Naive thymus-derived CD8-positive, alpha-beta T cell (primary cell): ENCODE measurements around the gene XPC. TPM values are rescaled to one million over a fixed set of nuclear protein-coding genes. Genes with fewer than 3 reads are reported as not detected.

ENCODE experiments used
- ATAC-seq, 2 donors: fragments of 150-1000 bp; cut with Tn5 transposase in 1 of 2; sonication (Bioruptor Pico), chemical (Tn5 transposase) in 1 of 2; 1 replicate in 1 of 2; 2 replicates in 1 of 2; pipeline ENCODE4 v1.10.0; 2021; ENCODE audit warnings: mild to moderate bottlenecking in 2 of 2, moderate library complexity in 2 of 2
- POLR2A ChIA-PET: fragments of 350-600 bp; sonication (Branson Sonifier 250); formaldehyde crosslinking; loops from one replicate; lab custom pipeline; 2021; ENCODE audit warnings: antibody characterized with exemption; lab: Charles Lee
- DNase-seq, 10 donors: peaks; one replicate each; pipeline versions ENCODE4 v3.0.0 to v3.0.0-alpha.2; 2020 to 2022
- H3K27ac Mint-ChIP-seq, 10 donors: one replicate each; pipeline ENCODE4 v1.8.0; 2020 to 2022; ENCODE audit warnings: mild to moderate bottlenecking in 10 of 10, mixed read lengths in 10 of 10, moderate library complexity in 4 of 10, inconsistent platforms in 1 of 10
- H3K27me3 Mint-ChIP-seq, 5 donors: one replicate each; pipeline ENCODE4 v1.8.0; 2021 to 2022; ENCODE audit warnings: mixed read lengths in 5 of 5
- H3K36me3 Mint-ChIP-seq, 3 donors: one replicate each; pipeline ENCODE4 v1.8.0; 2020 to 2022; ENCODE audit warnings: mixed read lengths in 3 of 3, mild to moderate bottlenecking in 2 of 3, inconsistent platforms in 1 of 3
- H3K4me1 Mint-ChIP-seq, 4 donors: one replicate each; pipeline ENCODE4 v1.8.0; 2021 to 2022; ENCODE audit warnings: mixed read lengths in 4 of 4
- H3K4me3 Mint-ChIP-seq, 10 donors: one replicate each; pipeline ENCODE4 v1.8.0; 2020 to 2022; ENCODE audit warnings: mild to moderate bottlenecking in 10 of 10, mixed read lengths in 10 of 10, moderate library complexity in 6 of 10, inconsistent platforms in 1 of 10
- H3K9me3 Mint-ChIP-seq, 9 donors: one replicate each; pipeline ENCODE4 v1.8.0; 2020 to 2022; ENCODE audit warnings: mixed read lengths in 9 of 9, mild to moderate bottlenecking in 3 of 9, inconsistent platforms in 1 of 9, moderate library complexity in 1 of 9
- polyA plus RNA-seq, 3 donors: library from polyadenylated mRNA; unstranded; fragments of 300-500 nt; fragmentation: Illumina TruSeq; gene quantifications; one replicate each; pipeline ENCODE4 v1.2.3, GENCODE V29; 2021
- total RNA-seq, 8 experiments: library from RNA in 2 of 8; stranded (reverse) in 2 of 8; gene quantifications; one replicate each; pipeline ENCODE4 v1.2.3 and lab custom pipeline; 2021 to 2026

XPC gene
- total and polyA plus RNA-seq, 5 experiments from 2014 or later, result 28.5 to 95.2 (median 49.6) TPM

- POLR2A ChIA-PET, result interaction anchor here (1.2 to 1.6 kb wide), 3 partner anchors 9 to 28 kb away, joined by 3 to 4 read pairs (median 3); partner anchors contain the start of genes CHCHD4 and TMEM43
- no peak overlapping the region for H3K4me3 Mint-ChIP-seq
- DNase-seq (no peak), ATAC-seq (no peak)
- peak overlapping the region in 3 of 10 donors; percentile 20 to 73 (median 37) for H3K27ac Mint-ChIP-seq
- peaks cover 19 to 40% (median 27%) of the 10 kb centered on the region in 4 donors for H3K4me1 Mint-ChIP-seq
- H3K9me3 Mint-ChIP-seq, result no peaks in the 10 kb centered on the region
- H3K27me3 Mint-ChIP-seq, result no peaks in the 10 kb centered on the region
- H3K36me3 Mint-ChIP-seq, result peaks cover 8 to 76% (median 22%) of the 10 kb centered on the region in 3 donors
These were observed 25.4 kb downstream of the XPC start for GRCh38 chr3:14152963-14153355.

DNA sequence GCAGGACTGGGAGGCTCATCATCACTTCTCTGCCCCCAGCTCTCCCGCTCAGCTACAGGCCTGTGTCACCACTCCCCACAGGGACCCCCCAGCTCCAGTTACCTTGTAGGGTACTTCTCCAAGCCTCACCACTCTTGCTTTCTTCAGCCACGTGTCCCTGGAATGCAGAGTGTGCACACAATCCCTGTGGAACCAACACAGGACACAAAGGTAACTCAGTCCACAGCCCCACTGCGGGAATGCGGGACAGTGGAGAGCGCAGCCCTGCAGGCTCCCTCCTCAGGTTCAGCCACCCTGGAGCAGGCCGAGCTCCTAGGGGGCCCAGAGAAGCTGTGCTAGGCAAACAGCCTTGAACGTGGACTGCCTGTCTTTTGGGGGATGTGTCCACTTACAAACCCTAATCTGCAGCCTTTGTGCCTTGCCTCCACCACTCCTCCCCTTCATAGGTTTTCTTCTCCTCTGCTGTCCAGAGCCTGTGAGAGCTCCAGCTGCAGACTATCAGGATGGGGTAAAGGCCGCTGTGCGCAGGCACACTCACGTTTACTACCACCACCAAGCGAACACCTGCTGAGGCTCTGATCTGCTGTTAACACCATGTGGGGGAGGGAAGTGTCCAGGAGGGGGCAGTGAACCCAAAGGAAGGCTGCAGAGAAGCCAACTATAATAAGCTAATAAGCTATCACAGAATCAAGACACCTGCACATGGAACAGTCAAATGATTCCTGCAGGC, 26.0 kb downstream of the XPC start:
- Mint-ChIP-seq H3K36me3 (peaks cover 8 to 75% (median 17%) of the 10 kb centered on the region in 3 donors), H3K4me1 (peaks cover 17 to 34% (median 27%) of the 10 kb centered on the region in 4 donors), H3K9me3 (no peaks in the 10 kb centered on the region), H3K27me3 (no peaks in the 10 kb centered on the region), H3K4me3 (no peak overlapping the region), H3K27ac (peak overlapping the region in 7 of 10 donors; percentile 40 to 73 (median 59))
- DNase-seq (no peak), ATAC-seq (peak; percentile 38 to 44)
- POLR2A ChIA-PET, result interaction anchor here (0.8 to 1.6 kb wide), 4 partner anchors 9 to 27 kb away, joined by 3 to 4 read pairs (median 3); partner anchors contain the start of genes CHCHD4, LSM3, TMEM43 and XPC

- no peak overlapping the region for H3K4me3 Mint-ChIP-seq
- H3K27ac Mint-ChIP-seq, result peak overlapping the region in 1 of 10 donors; percentile 25
- peaks cover 8 to 75% (median 17%) of the 10 kb centered on the region in 3 donors for H3K36me3 Mint-ChIP-seq
- peaks cover 14 to 27% (median 22%) of the 10 kb centered on the region in 4 donors for H3K4me1 Mint-ChIP-seq
- H3K9me3 Mint-ChIP-seq, result no peaks in the 10 kb centered on the region
- DNase-seq (no peak), ATAC-seq (no peak)
- no peaks in the 10 kb centered on the region for H3K27me3 Mint-ChIP-seq
- POLR2A ChIA-PET, result interaction anchor here (0.8 to 1.6 kb wide), 2 partner anchors 26 to 27 kb away, joined by 3 to 4 read pairs; partner anchors contain the start of genes CHCHD4, LSM3, TMEM43 and XPC
These were observed 26.8 kb downstream of the XPC start for GRCh38 chr3:14151471-14152083.

GRCh38 chr3:14150491-14151230, 27.7 kb downstream of the XPC start:
- DNase-seq (no peak), ATAC-seq (no peak)
- H3K4me1 Mint-ChIP-seq, result peaks cover 15 to 29% (median 20%) of the 10 kb centered on the region in 4 donors
- POLR2A ChIA-PET, result no interaction called here
- peak overlapping the region in 9 of 10 donors; percentile 61 to 87 (median 75) for H3K27ac Mint-ChIP-seq
- H3K4me3 Mint-ChIP-seq, result no peak overlapping the region
- peaks cover 8 to 73% (median 16%) of the 10 kb centered on the region in 3 donors for H3K36me3 Mint-ChIP-seq
- H3K27me3 Mint-ChIP-seq, result no peaks in the 10 kb centered on the region
- H3K9me3 Mint-ChIP-seq, result no peaks in the 10 kb centered on the region

GRCh38 chr3:14150078-14150477, 28.3 kb downstream of the XPC start:
- no peak for DNase-seq
- Mint-ChIP-seq H3K4me1 (peaks cover 17 to 31% (median 23%) of the 10 kb centered on the region in 4 donors), H3K27ac (peak overlapping the region in 6 of 10 donors; percentile 17 to 87 (median 74)), H3K4me3 (no peak overlapping the region), H3K9me3 (no peaks in the 10 kb centered on the region), H3K27me3 (no peaks in the 10 kb centered on the region), H3K36me3 (peaks cover 8 to 70% (median 16%) of the 10 kb centered on the region in 3 donors)
- no peak for ATAC-seq
- POLR2A ChIA-PET, result no interaction called here

GRCh38 chr3:14148041-14148985, 30.1 kb downstream of the XPC start:
- peaks cover 0 to 59% (median 17%) of the 10 kb centered on the region in 3 donors for H3K36me3 Mint-ChIP-seq
- H3K27ac Mint-ChIP-seq, result peak overlapping the region; percentile 65 to 99 (median 93)
- no peaks in the 10 kb centered on the region for H3K9me3 Mint-ChIP-seq
- peaks cover 12 to 32% (median 28%) of the 10 kb centered on the region in 4 donors for H3K4me1 Mint-ChIP-seq
- H3K27me3 Mint-ChIP-seq, result no peaks in the 10 kb centered on the region
- H3K4me3 Mint-ChIP-seq, result no peak overlapping the region
- no peak for DNase-seq
- no peak for ATAC-seq
- POLR2A ChIA-PET, result no interaction called here

- POLR2A ChIA-PET, result interaction anchor here (0.6 kb wide), 1 partner anchor 23 kb away, joined by 3 read pairs; the partner anchor contains the start of genes CHCHD4 and TMEM43
- H3K27ac Mint-ChIP-seq, result peak overlapping the region; percentile 65 to 99 (median 94)
- H3K36me3 Mint-ChIP-seq, result peaks cover 0 to 52% (median 17%) of the 10 kb centered on the region in 3 donors
- no peak overlapping the region for H3K4me3 Mint-ChIP-seq
- ATAC-seq (no peak), DNase-seq (no peak)
- H3K4me1 Mint-ChIP-seq, result peaks cover 15 to 39% (median 35%) of the 10 kb centered on the region in 4 donors
- no peaks in the 10 kb centered on the region for H3K9me3 Mint-ChIP-seq
- H3K27me3 Mint-ChIP-seq, result no peaks in the 10 kb centered on the region
These were observed 30.8 kb downstream of the XPC start for GRCh38 chr3:14147617-14148016.

GRCh38 chr3:14147066-14147435, 31.4 kb downstream of the XPC start:
- POLR2A ChIA-PET, result interaction anchor here (0.6 to 3.4 kb wide), 2 partner anchors 23 to 29 kb away, joined by 3 to 10 read pairs; partner anchors contain the start of genes CHCHD4 and TMEM43
- H3K4me1 Mint-ChIP-seq, result peaks cover 18 to 44% (median 41%) of the 10 kb centered on the region in 4 donors
- DNase-seq (no peak), ATAC-seq (no peak)
- peak overlapping the region; percentile 86 to 100 (median 98) for H3K27ac Mint-ChIP-seq
- H3K9me3 Mint-ChIP-seq, result no peaks in the 10 kb centered on the region
- peaks cover 0 to 50% (median 17%) of the 10 kb centered on the region in 3 donors for H3K36me3 Mint-ChIP-seq
- no peaks in the 10 kb centered on the region for H3K27me3 Mint-ChIP-seq
- peak overlapping the region in 1 of 10 donors; percentile 36 for H3K4me3 Mint-ChIP-seq

DNA sequence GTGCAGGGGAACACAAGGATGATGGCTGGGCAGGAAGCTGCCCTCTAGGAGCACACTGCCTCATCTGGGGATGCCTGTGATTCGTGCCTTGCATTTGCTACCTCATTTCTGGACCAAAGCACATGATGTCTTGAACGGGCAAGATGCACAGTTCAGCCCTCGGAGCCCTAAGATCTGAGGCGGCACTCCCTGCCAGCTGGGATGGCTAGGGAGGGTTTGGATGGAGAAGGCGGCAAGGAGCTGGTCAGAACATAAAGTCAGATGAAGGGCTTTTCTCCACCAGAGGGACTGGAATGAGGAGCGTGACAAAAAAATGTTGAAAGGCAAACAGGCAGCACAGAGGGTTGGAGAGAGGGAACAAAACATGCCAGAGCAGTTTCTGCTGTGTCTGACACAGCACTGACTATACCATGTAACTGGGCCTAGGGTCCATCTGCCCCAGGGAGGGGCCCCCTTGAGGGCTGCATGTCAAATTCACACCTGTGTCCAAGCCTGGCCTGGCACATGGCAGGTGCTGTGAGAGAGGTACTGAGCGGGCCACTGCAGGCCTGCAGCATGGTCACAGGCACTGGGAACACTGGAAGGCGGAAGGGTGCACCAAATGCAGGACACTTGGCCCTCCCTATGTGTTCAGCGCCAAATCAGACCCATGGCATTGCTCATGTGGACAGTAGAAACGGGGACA, 31.9 kb downstream of the XPC start:
- Mint-ChIP-seq H3K36me3 (peaks cover 0 to 50% (median 17%) of the 10 kb centered on the region in 3 donors), H3K27me3 (no peaks in the 10 kb centered on the region), H3K4me3 (no peak overlapping the region), H3K9me3 (no peaks in the 10 kb centered on the region), H3K4me1 (peaks cover 22 to 49% (median 46%) of the 10 kb centered on the region in 4 donors), H3K27ac (peak overlapping the region; percentile 98 to 100 (median 99))
- POLR2A ChIA-PET, result interaction anchor here (3.4 to 6.0 kb wide), 2 partner anchors 22 to 30 kb away, joined by 10 to 63 read pairs; partner anchors contain the start of genes CHCHD4 and TMEM43
- ATAC-seq (no peak), DNase-seq (no peak)

- Mint-ChIP-seq H3K27me3 (no peaks in the 10 kb centered on the region), H3K4me1 (peaks cover 22 to 56% (median 52%) of the 10 kb centered on the region in 4 donors), H3K36me3 (peaks cover 0 to 48% (median 17%) of the 10 kb centered on the region in 3 donors), H3K9me3 (no peaks in the 10 kb centered on the region), H3K27ac (peak overlapping the region; percentile 98 to 100 (median 99)), H3K4me3 (peak overlapping the region in 2 of 10 donors; percentile 16 to 30)
- peak in 1 of 10 donors; percentile 17 for DNase-seq
- POLR2A ChIA-PET, result interaction anchor here (1.1 to 6.0 kb wide), 5 partner anchors 18 to 249 kb away, joined by 3 to 63 read pairs (median 10); partner anchors contain the start of genes CHCHD4, LSM3, TMEM43 and XPC
- ATAC-seq, result no peak
These were observed 32.6 kb downstream of the XPC start for GRCh38 chr3:14145670-14146380.
